ENCODE data around the gene NLGN4Y.
"Not testable (repeated sequence)": the region's sequence is repeated elsewhere in the genome, so short reads cannot be mapped to it uniquely, and the experiment has no call there.

NLGN4Y gene

DNA sequence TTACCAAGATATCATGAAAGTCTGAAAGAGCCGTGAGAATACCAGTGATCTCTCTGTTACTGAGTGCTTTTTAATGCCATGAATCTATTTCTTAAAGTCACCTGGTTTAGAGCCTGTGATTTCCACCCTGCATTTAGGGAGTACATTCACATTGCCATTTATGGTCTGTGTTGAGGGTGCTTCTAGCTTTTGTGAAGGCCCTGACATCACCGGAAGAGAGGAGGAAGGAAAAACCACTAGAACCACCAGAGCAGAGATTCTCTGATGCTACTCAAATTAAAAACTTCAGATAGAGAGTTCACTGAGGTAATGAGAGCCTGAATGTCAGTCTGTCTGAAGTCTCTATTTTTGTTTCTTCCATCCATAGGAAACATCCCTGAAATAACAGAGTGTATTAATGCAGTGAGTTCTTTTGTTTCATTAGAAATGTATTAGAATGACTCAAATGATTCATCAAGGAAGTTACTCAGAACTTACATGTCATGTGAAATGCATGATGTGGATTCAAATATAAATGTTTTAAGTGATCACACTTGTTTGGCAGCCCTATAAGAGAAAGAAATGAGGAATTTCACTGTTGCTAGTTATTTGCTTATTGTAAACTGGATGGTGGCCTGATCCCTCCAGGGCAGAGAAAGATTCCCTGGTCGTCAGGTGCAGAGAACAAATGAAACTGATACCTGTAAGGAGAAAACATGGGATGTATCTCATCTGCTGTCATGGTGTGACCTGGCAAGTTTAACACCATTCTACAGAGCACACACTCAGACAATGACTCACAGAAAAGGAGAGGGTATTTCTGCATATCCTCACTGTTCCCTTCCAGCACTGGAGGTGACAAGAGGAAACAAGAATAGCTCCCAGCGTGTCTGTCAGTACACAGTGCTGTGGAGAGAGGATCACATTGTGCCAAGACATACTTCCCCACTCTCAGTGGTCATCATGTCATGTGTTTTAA, 310.1 kb downstream of the NLGN4Y start:
- DNase-seq (ENCODE audit: low read depth in 2 of 2): no peak

DNA sequence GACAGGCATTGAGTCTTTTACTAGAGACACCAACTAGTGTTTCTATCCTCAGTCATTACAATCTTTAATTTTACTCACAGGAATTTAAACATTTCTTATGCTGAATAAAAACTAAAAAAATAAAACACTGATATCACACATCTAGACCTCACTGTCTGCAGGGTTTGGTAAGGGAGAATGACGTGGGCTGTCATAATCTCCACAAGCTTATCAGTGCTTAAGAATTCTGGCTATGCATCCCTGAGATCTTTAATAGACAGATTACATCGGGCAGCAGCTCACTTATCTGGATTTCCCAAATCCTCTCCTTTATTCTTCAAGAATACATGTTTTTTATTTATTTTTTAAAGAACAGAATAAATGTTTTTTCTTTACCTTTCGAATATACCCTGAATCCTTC, 313.1 kb downstream of the NLGN4Y start:
- DNase-seq (ENCODE audit: low read depth in 2 of 2): no peak

DNA sequence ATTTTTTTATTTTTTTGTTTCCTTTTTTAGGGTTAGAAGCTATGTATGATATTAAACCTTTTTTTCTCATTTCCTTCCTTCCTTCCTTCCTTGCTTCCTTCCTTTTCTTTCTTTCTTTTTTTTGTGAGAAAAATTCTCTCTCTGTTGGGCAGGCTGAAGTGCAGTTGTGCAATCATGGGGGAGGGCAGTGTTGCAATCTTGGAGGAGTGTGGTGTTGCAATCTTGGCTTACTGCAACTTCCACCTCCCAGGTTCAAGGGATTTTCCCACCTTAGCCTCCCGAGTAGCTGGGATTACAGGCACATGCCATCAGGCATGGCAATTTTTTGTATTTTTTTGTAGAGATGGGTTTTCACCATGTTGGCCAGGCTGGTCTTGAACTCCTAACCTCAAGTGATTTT, 326.4 kb downstream of the NLGN4Y start:
- DNase-seq (ENCODE audit: low read depth in 2 of 2): no peak

- no peak for DNase-seq (ENCODE audit: low read depth in 2 of 2)
Observed at GRCh38 chrY:14860448-14860847, 336.1 kb downstream of the NLGN4Y start.

- not testable (repeated sequence) for DNase-seq (ENCODE audit: low read depth in 2 of 2)
Observed at GRCh38 chrY:14861033-14861432, 336.7 kb downstream of the NLGN4Y start.

DNA sequence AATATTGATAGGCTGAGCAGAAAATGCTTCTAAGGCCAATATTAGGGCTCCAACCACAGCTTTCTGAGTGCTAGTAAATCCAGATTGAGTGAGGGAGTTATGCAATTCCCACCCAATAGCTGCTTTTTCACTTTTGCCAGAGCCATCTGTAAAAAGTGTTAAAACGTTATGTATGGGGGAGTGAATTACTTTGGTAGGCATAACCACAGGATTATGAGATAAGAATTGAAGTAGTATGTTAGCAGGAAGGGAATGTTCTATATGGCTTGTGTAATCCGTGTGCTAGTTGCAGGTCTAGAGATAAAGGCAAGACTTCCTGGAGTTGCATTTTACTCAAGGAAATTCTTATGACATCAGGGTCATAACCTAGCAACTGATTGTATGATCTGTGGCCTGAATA, 347.6 kb downstream of the NLGN4Y start:
- DNase-seq (ENCODE audit: low read depth in 2 of 2): no peak

Measured in stimulated activated CD4-positive, alpha-beta T cell treated with anti-CD3 and anti-CD28 coated beads, Interleukin-15, amount 100 ng/mL, for 48 hours (primary cell).